Measurements from ENCODE around the gene VTCN1. TPM values are rescaled to one million over a fixed set of nuclear protein-coding genes. Genes with fewer than 3 reads are reported as not detected.

VTCN1 gene
- total and polyA plus RNA-seq, 2 of the 13 experiments (the other 11 are each of a cell fraction or from before 2014, with no cell fraction given), result not detected

GRCh38 chr1:117171900-117172511, 38.7 kb downstream of the VTCN1 start (continued):
- TF ChIP-seq SOX5 (CRISPR knock-in tag; IDR thresholded peaks at IDR 0.05; ENCODE audit: borderline replicate concordance) (peak; percentile 39; the same call in 1 of the 2 replicates), MED1 (CRISPR knock-in tag; IDR thresholded peaks at IDR 0.05) (no peak), NR2F1 (CRISPR knock-in tag; IDR thresholded peaks at IDR 0.05) (peak in 1 of 2 experiments; percentile 34; a peak in 1 of 4 replicates), ZKSCAN8 (CRISPR knock-in tag; IDR thresholded peaks at IDR 0.05; ENCODE audit: borderline replicate concordance) (no peak), BRCA1 (CRISPR knock-in tag; IDR thresholded peaks at IDR 0.05) (no peak), HMGXB3 (CRISPR knock-in tag; IDR thresholded peaks at IDR 0.05; ENCODE audit: borderline replicate concordance) (no peak), AGO2 (optimal IDR thresholded peaks at IDR 0.05; ENCODE audit: low read depth, low read length) (no peak), SOX13 (IDR thresholded peaks at IDR 0.05) (no peak), SOX13 (CRISPR knock-in tag; conservative IDR thresholded peaks at IDR 0.05 in 1 of 2, IDR thresholded peaks at IDR 0.05 in 1 of 2) (peak in 1 of 2 experiments; percentile 77; a peak in 2 of 4 replicates), NR3C1 (CRISPR knock-in tag; IDR thresholded peaks at IDR 0.05) (no peak), PPARG (CRISPR knock-in tag; conservative IDR thresholded peaks at IDR 0.05) (no peak), HNRNPH1 (optimal IDR thresholded peaks at IDR 0.05; ENCODE audit: low read depth, low read length) (no peak), SMARCC2 (IDR thresholded peaks at IDR 0.05) (no peak), ZEB1 (IDR thresholded peaks at IDR 0.05; ENCODE audit: insufficient replicate concordance, low read depth) (no peak), CHD4 (IDR thresholded peaks at IDR 0.05; ENCODE audit: borderline replicate concordance, low read length) (no peak), IRF1 (CRISPR knock-in tag; IDR thresholded peaks at IDR 0.05; ENCODE audit: low read depth) (no peak)
- TF ChIP-seq, protein P1, sequence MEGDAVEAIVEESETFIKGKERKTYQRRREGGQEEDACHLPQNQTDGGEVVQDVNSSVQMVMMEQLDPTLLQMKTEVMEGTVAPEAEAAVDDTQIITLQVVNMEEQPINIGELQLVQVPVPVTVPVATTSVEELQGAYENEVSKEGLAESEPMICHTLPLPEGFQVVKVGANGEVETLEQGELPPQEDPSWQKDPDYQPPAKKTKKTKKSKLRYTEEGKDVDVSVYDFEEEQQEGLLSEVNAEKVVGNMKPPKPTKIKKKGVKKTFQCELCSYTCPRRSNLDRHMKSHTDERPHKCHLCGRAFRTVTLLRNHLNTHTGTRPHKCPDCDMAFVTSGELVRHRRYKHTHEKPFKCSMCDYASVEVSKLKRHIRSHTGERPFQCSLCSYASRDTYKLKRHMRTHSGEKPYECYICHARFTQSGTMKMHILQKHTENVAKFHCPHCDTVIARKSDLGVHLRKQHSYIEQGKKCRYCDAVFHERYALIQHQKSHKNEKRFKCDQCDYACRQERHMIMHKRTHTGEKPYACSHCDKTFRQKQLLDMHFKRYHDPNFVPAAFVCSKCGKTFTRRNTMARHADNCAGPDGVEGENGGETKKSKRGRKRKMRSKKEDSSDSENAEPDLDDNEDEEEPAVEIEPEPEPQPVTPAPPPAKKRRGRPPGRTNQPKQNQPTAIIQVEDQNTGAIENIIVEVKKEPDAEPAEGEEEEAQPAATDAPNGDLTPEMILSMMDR (CRISPR knock-in tag; IDR thresholded peaks at IDR 0.05), result no peak
- TF ChIP-seq, protein P2, sequence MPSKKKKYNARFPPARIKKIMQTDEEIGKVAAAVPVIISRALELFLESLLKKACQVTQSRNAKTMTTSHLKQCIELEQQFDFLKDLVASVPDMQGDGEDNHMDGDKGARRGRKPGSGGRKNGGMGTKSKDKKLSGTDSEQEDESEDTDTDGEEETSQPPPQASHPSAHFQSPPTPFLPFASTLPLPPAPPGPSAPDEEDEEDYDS (CRISPR knock-in tag; IDR thresholded peaks at IDR 0.05), result no peak
- TF ChIP-seq, protein P3, sequence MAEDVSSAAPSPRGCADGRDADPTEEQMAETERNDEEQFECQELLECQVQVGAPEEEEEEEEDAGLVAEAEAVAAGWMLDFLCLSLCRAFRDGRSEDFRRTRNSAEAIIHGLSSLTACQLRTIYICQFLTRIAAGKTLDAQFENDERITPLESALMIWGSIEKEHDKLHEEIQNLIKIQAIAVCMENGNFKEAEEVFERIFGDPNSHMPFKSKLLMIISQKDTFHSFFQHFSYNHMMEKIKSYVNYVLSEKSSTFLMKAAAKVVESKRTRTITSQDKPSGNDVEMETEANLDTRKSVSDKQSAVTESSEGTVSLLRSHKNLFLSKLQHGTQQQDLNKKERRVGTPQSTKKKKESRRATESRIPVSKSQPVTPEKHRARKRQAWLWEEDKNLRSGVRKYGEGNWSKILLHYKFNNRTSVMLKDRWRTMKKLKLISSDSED (CRISPR knock-in tag; IDR thresholded peaks at IDR 0.05), result no peak

Measured in HepG2 (cell line).